Heart left ventricle (tissue), 16 donors: ENCODE data around the gene FGD3. TPM values are rescaled to one million over a fixed set of nuclear protein-coding genes. Genes with fewer than 3 reads are reported as not detected.

Source experiments
- ATAC-seq, 4 donors: fragments of 200-7000 bp; cut with Tn5 transposase; one replicate each; pipeline ENCODE4 v1.9.1; 2020 to 2022; ENCODE audit warnings: moderate library complexity in 4 of 4, mild to moderate bottlenecking in 3 of 4, moderate number of reproducible peaks in 1 of 4
- DNase-seq, 5 donors: peaks; one replicate each; pipeline ENCODE4 v3.0.0-alpha.2; 2020
- H3K27ac ChIP-seq, 12 donors: fragments of 200-600 bp; sonication (generic) in 4 of 12; one replicate each; pipeline versions ENCODE4 v1.5.0 to v1.8.0; 2016 to 2022; ENCODE audit warnings: mild to moderate bottlenecking in 2 of 12
- H3K27me3 ChIP-seq, 9 donors: fragments of 200-600 bp; sonication (generic) in 2 of 9; one replicate each; pipeline versions ENCODE4 v1.5.1 to v1.8.0; 2016 to 2022; ENCODE audit warnings: mild to moderate bottlenecking in 3 of 9
- H3K36me3 ChIP-seq, 9 donors: fragments of 200-600 bp; sonication (generic) in 2 of 9; one replicate each; pipeline versions ENCODE4 v1.5.0 to v1.8.0; 2018 to 2022; ENCODE audit warnings: mild to moderate bottlenecking in 2 of 9
- H3K4me1 ChIP-seq, 12 donors: fragments of 200-600 bp; sonication (generic) in 4 of 12; one replicate each; pipeline versions ENCODE4 v1.5.0 to v1.8.0; 2016 to 2022; ENCODE audit warnings: mild to moderate bottlenecking in 3 of 12
- H3K4me3 ChIP-seq, 12 donors: fragments of 200-600 bp; sonication (generic) in 4 of 12; one replicate each; pipeline versions ENCODE4 v1.5.0 to v1.8.0; 2017 to 2022; ENCODE audit warnings: mild to moderate bottlenecking in 9 of 12, moderate library complexity in 4 of 12
- H3K9me3 ChIP-seq, 12 donors: fragments of 200-600 bp; sonication (generic) in 4 of 12; one replicate each; pipeline versions ENCODE4 v1.5.0 to v1.8.0; 2016 to 2022; ENCODE audit warnings: mild to moderate bottlenecking in 1 of 12
- POLR2A ChIP-seq, 2 donors: fragments of 450-650 bp; IDR thresholded peaks; one replicate each; pipeline ENCODE4 v1.6.1; 2017; ENCODE audit warnings: antibody characterized with exemption in 2 of 2, mild to moderate bottlenecking in 2 of 2, moderate library complexity in 2 of 2
- WGBS, 4 donors: extraction: QIAGEN DNeasy Blood & Tissue Kit in 2 of 4; methylation state at CpG; one replicate each; pipeline versions ENCODE4 v1.1.5 to v1.1.7; 2013 to 2018; 5-methylcytosine and 5-hydroxymethylcytosine counted together
- intact Hi-C, 10 donors: fragments of 100-400 bp; cut with DNase I; formaldehyde crosslinking; loops; one replicate each; pipeline versions ENCODE4 v1.11.1 to v1.14.2; 2022
- polyA plus RNA-seq, 2 donors: library from polyadenylated mRNA; stranded (reverse); fragments of 200-250 nt; gene quantifications; one replicate each; pipeline ENCODE4 v1.2.3, GENCODE V29; 2013
- total RNA-seq, 9 donors: library from RNA; depleted of rRNA in 2 of 9; stranded (reverse); fragments of >200 nt in 2 of 9; fragmentation: NEBNext Ultra II Directional in 3 of 9; extraction: Animal tissue kit (Norgen Biotek cat#: 25700) in 3 of 9; gene quantifications; one replicate each; pipeline versions ENCODE4 v1.1.0 to v1.2.4, GENCODE V29; 2016 to 2023
- TF ChIP-seq, protein P1 (sequence below), 12 donors: fragments of 200-600 bp; sonication (generic) in 4 of 12; IDR thresholded peaks; one replicate each; pipeline versions ENCODE4 v1.5.0 to v1.8.0; 2018 to 2022; ENCODE audit warnings: antibody characterized with exemption in 12 of 12, mild to moderate bottlenecking in 5 of 12
- donor health status: ischemic (EF 13 %, LVEDD 7.1; RV severe dilation, severe dysfunction).
- donor health status: healthy with polysubstance abuse.
- donor health status: DM: no; HTN: yes; CAD: no.
- donor health status: DM: no; HTN: no; CAD: no.
- donor health status: ischemic (EF 25% LVEDD 6.9; RV normal size, moderate dysfunction).
- donor health status: ischemic (EF 25% LVEDD 5.7; RV mildly dilated, moderate dysfunction).
- donor health status: healthy.
- donor health status: DM: yes; HTN: yes; CAD: no.
- donor health status: ischemic (EF 35%, LVEDD 5.7; RV mildly dilated, moderate dysfunction).
- donor health status: nonischemic (EF 11% LVEDD 7.7; RV severe dilation, severe dysfunction).
- donor health status: DM: yes; HTN: yes; CAD: no.
- donor health status: PGD.
- donor health status: ischemic (EF 29% LVEDD 5.4; RV normal size, mild dysfunction).
- donor health status: nonischemic (EF 23%, LVEDD 6.1; RV moderate dilation, normal function).

FGD3 gene
- total and polyA plus RNA-seq, 11 donors, result 1.2 to 11.2 (median 1.8) TPM

- no peaks in the 10 kb centered on the region for H3K36me3 ChIP-seq
- H3K27me3 ChIP-seq, result peaks cover 0 to 16% (median 0%) of the 10 kb centered on the region in 9 donors
Observed at GRCh38 chr9:92938025-92938424, 9.3 kb upstream of the FGD3 start.

GRCh38 chr9:92941861-92942260, 5.5 kb upstream of the FGD3 start:
- DNase-seq (no peak), ATAC-seq (no peak)
- intact Hi-C loops, result no loop called here
- Histone ChIP-seq H3K36me3 (no peaks in the 10 kb centered on the region), H3K27ac (no peak overlapping the region), H3K4me1 (peaks cover 0 to 1% (median 0%) of the 10 kb centered on the region in 12 donors), H3K4me3 (no peak overlapping the region), H3K9me3 (no peaks in the 10 kb centered on the region), H3K27me3 (peaks cover 0 to 9% (median 0%) of the 10 kb centered on the region in 9 donors)
- 70 to 86% (median 79%) methylated on average over 5 of the region's 5 CpGs for WGBS, 4 donors
- no peak for TF ChIP-seq POLR2A (IDR thresholded peaks at IDR 0.05)
- TF ChIP-seq, protein P1, sequence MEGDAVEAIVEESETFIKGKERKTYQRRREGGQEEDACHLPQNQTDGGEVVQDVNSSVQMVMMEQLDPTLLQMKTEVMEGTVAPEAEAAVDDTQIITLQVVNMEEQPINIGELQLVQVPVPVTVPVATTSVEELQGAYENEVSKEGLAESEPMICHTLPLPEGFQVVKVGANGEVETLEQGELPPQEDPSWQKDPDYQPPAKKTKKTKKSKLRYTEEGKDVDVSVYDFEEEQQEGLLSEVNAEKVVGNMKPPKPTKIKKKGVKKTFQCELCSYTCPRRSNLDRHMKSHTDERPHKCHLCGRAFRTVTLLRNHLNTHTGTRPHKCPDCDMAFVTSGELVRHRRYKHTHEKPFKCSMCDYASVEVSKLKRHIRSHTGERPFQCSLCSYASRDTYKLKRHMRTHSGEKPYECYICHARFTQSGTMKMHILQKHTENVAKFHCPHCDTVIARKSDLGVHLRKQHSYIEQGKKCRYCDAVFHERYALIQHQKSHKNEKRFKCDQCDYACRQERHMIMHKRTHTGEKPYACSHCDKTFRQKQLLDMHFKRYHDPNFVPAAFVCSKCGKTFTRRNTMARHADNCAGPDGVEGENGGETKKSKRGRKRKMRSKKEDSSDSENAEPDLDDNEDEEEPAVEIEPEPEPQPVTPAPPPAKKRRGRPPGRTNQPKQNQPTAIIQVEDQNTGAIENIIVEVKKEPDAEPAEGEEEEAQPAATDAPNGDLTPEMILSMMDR (IDR thresholded peaks at IDR 0.05), result no peak

More at GRCh38 chr9:92938025-92938424, 9.3 kb upstream of the FGD3 start:
- no peak for TF ChIP-seq POLR2A (IDR thresholded peaks at IDR 0.05)
- TF ChIP-seq, protein P1 (IDR thresholded peaks at IDR 0.05), result no peak
- Histone ChIP-seq H3K9me3 (no peaks in the 10 kb centered on the region), H3K27ac (no peak overlapping the region), H3K4me1 (no peaks in the 10 kb centered on the region), H3K4me3 (no peak overlapping the region)
- intact Hi-C loops, result no loop called here
- ATAC-seq (no peak), DNase-seq (no peak)
- WGBS, 4 donors, result 53 to 80% (median 62%) methylated on average over 1 of the region's 1 CpG

GRCh38 chr9:92942688-92943616, 4.4 kb upstream of the FGD3 start:
- Histone ChIP-seq H3K4me1 (peaks cover 0 to 12% (median under 1%) of the 10 kb centered on the region in 12 donors), H3K27ac (no peak overlapping the region), H3K27me3 (peaks cover 0 to 16% (median 0%) of the 10 kb centered on the region in 9 donors), H3K36me3 (no peaks in the 10 kb centered on the region), H3K4me3 (no peak overlapping the region), H3K9me3 (no peaks in the 10 kb centered on the region)
- intact Hi-C loops, result no loop called here
- ATAC-seq (peak; percentile 36 to 60 (median 54)), DNase-seq (peak in 1 of 5 donors; percentile 53)
- WGBS, 4 donors, result 77 to 82% (median 80%) methylated on average over 10 of the region's 10 CpGs
- TF ChIP-seq, protein P1 (IDR thresholded peaks at IDR 0.05), result no peak
- TF ChIP-seq POLR2A (IDR thresholded peaks at IDR 0.05), result no peak

- Histone ChIP-seq H3K4me3 (no peak overlapping the region), H3K4me1 (peaks cover 0 to 17% (median 1%) of the 10 kb centered on the region in 12 donors), H3K27me3 (peaks cover 0 to 28% (median 6%) of the 10 kb centered on the region in 9 donors), H3K27ac (no peak overlapping the region), H3K36me3 (no peaks in the 10 kb centered on the region), H3K9me3 (no peaks in the 10 kb centered on the region)
- no peak for DNase-seq
- intact Hi-C loops, result no loop called here
- ATAC-seq, result no peak
- TF ChIP-seq, protein P1 (IDR thresholded peaks at IDR 0.05), result no peak
- no peak for TF ChIP-seq POLR2A (IDR thresholded peaks at IDR 0.05)
- WGBS, 4 donors, result 78 to 89% (median 85%) methylated on average over 8 of the region's 8 CpGs
Observed at GRCh38 chr9:92944921-92945320, 2.4 kb upstream of the FGD3 start.
